ENCODE measurements around the gene RNF146.

Gene RNF146

GRCh38 chr6:127299522-127300240, 33.0 kb downstream of the RNF146 start:
- Histone ChIP-seq H3K9me2 (replicated peaks; ENCODE audit: insufficient read depth, low read length) (no peaks in the 10 kb centered on the region), H4K20me1 (ENCODE audit: insufficient read depth, low read length) (no peaks in the 10 kb centered on the region), H3F3A (ENCODE audit: insufficient read depth, low read length) (no peaks in the 10 kb centered on the region), H3K4me1 (ENCODE audit: low read length) (no peaks in the 10 kb centered on the region), H3K9me3 (replicated peaks; ENCODE audit: insufficient read depth, low read length) (no peaks in the 10 kb centered on the region), H3K9ac (ENCODE audit: low read length) (no peak overlapping the region), H3K79me2 (ENCODE audit: low read length) (no peaks in the 10 kb centered on the region; the same call in 1 of the 2 replicates), H3K27me3 (replicated peaks; ENCODE audit: insufficient read depth, low read length) (no peaks in the 10 kb centered on the region), H2AFZ (ENCODE audit: low read length) (no peak overlapping the region), H3K27ac (ENCODE audit: low read length) (no peak overlapping the region), H3K36me3 (replicated peaks; ENCODE audit: insufficient read depth, low read length) (no peaks in the 10 kb centered on the region), H3K4me3 (ENCODE audit: low read length) (no peak overlapping the region), H3K4me2 (ENCODE audit: low read depth, low read length) (no peak overlapping the region)
- TF ChIP-seq EZH2 (optimal IDR thresholded peaks at IDR 0.05; ENCODE audit: low read depth, low read length) (no peak), EZH2phosphoT487 (IDR thresholded peaks at IDR 0.05; ENCODE audit: low read length) (no peak), CTCF (IDR thresholded peaks at IDR 0.05; ENCODE audit: low read length) (no peak)
- no peak for DNase-seq

GRCh38 chr6:127300411-127300810, 33.7 kb downstream of the RNF146 start:
- Histone ChIP-seq H3K4me2 (ENCODE audit: low read depth, low read length) (no peak overlapping the region), H3K4me1 (ENCODE audit: low read length) (no peaks in the 10 kb centered on the region), H3K9ac (ENCODE audit: low read length) (no peak overlapping the region), H3K79me2 (ENCODE audit: low read length) (no peaks in the 10 kb centered on the region; the same call in 1 of the 2 replicates), H3K9me2 (replicated peaks; ENCODE audit: insufficient read depth, low read length) (no peaks in the 10 kb centered on the region), H3K36me3 (replicated peaks; ENCODE audit: insufficient read depth, low read length) (no peaks in the 10 kb centered on the region), H4K20me1 (ENCODE audit: insufficient read depth, low read length) (no peaks in the 10 kb centered on the region), H2AFZ (ENCODE audit: low read length) (no peak overlapping the region), H3K9me3 (replicated peaks; ENCODE audit: insufficient read depth, low read length) (no peaks in the 10 kb centered on the region), H3K27me3 (replicated peaks; ENCODE audit: insufficient read depth, low read length) (no peaks in the 10 kb centered on the region), H3F3A (ENCODE audit: insufficient read depth, low read length) (no peaks in the 10 kb centered on the region), H3K27ac (ENCODE audit: low read length) (no peak overlapping the region), H3K4me3 (ENCODE audit: low read length) (no peak overlapping the region)
- no peak for DNase-seq
- no peak for TF ChIP-seq CTCF (IDR thresholded peaks at IDR 0.05; ENCODE audit: low read length)
- no peak for TF ChIP-seq EZH2phosphoT487 (IDR thresholded peaks at IDR 0.05; ENCODE audit: low read length)
- no peak for TF ChIP-seq EZH2 (optimal IDR thresholded peaks at IDR 0.05; ENCODE audit: low read depth, low read length)

GRCh38 chr6:127301199-127301700, 34.6 kb downstream of the RNF146 start:
- DNase-seq = no peak
- Histone ChIP-seq H3K9me2 (replicated peaks; ENCODE audit: insufficient read depth, low read length) (no peaks in the 10 kb centered on the region), H3K4me2 (ENCODE audit: low read depth, low read length) (no peak overlapping the region), H3F3A (ENCODE audit: insufficient read depth, low read length) (no peaks in the 10 kb centered on the region), H3K4me3 (ENCODE audit: low read length) (no peak overlapping the region), H3K9me3 (replicated peaks; ENCODE audit: insufficient read depth, low read length) (no peaks in the 10 kb centered on the region), H3K27me3 (replicated peaks; ENCODE audit: insufficient read depth, low read length) (no peaks in the 10 kb centered on the region), H3K9ac (ENCODE audit: low read length) (no peak overlapping the region), H4K20me1 (ENCODE audit: insufficient read depth, low read length) (no peaks in the 10 kb centered on the region), H3K36me3 (replicated peaks; ENCODE audit: insufficient read depth, low read length) (no peaks in the 10 kb centered on the region), H3K79me2 (ENCODE audit: low read length) (no peaks in the 10 kb centered on the region; the same call in 1 of the 2 replicates), H3K27ac (ENCODE audit: low read length) (no peak overlapping the region), H2AFZ (ENCODE audit: low read length) (no peak overlapping the region), H3K4me1 (ENCODE audit: low read length) (no peaks in the 10 kb centered on the region)
- TF ChIP-seq CTCF (IDR thresholded peaks at IDR 0.05; ENCODE audit: low read length) (no peak), EZH2 (optimal IDR thresholded peaks at IDR 0.05; ENCODE audit: low read depth, low read length) (no peak), EZH2phosphoT487 (IDR thresholded peaks at IDR 0.05; ENCODE audit: low read length) (no peak)
